Medulla oblongata (tissue), 1 donor: ENCODE results near the gene DNAAF2.

Experiments used
- DNase-seq: peaks from one replicate; pipeline ENCODE4 v3.0.0-alpha.2; 2015; ENCODE audit errors: extremely low spot score

The DNAAF2 gene

GRCh38 chr14:49584058-49584457 is 51.0 kb downstream of the DNAAF2 start:
- no peak for DNase-seq

GRCh38 chr14:49583629-49584028 is 51.4 kb downstream of the DNAAF2 start:
- DNase-seq, result no peak

GRCh38 chr14:49582113-49582977 is 52.7 kb downstream of the DNAAF2 start:
- DNase-seq, result no peak

GRCh38 chr14:49581209-49582112 is 53.6 kb downstream of the DNAAF2 start:
- DNase-seq, result no peak

GRCh38 chr14:49579841-49580240 is 55.2 kb downstream of the DNAAF2 start:
- no peak for DNase-seq

- DNase-seq, result no peak
Measured at GRCh38 chr14:49578141-49578540, 56.9 kb downstream of the DNAAF2 start.
